NCI-H146 treated with DMSO at 0.1 percent for 48 hours (cell line): ENCODE data around the gene SEMA5B.

ENCODE experiments used
- DNase-seq: peaks from one replicate; lab custom pipeline; 2025; ENCODE audit not compliant: unreplicated experiment; lab: John Stamatoyannopoulos, UW

The SEMA5B gene

DNA sequence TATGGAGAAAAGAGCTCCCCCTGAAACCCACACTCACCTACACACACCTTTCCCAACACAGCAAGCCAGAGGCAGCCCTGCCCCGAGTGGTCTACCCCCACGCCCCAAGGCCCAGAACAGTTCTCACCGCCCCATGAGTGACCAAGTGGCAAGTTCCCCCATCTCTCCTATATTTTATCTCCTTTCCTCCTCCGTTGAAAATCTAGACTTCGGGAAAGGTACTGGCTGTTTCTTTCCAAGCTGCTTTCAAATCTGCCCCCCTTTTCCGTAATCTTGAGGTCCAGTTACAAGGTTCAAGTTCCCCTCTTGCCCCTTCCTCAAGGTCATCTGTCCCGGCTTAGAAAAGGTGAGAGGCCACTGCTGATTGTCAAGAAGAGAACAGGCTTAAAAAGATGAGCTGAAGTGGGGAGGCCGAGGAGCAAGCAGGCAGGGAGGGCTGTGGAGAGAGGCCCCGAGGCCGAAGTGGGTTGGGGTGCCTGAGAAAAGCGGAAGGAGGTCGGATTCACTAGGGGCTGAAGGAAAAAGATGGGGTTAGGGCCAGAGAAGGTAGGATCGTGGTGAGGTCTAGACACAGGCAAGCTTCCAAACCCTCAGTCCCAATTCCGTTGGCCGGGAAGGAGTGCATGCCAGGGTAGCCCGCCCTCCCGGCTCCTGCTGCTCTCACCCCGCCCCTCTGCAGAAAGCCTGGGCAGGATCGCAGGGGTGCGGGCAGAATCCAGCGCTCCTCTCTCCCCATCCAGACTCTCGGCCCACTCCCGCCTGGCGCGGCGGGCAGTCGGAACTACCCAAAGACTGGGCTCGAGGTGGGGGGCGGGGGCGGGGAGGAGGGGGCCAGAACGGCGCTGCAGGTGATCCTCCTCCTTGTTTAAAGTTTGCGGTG, 1.7 kb downstream of the SEMA5B start:
- DNase-seq: no peak

DNA sequence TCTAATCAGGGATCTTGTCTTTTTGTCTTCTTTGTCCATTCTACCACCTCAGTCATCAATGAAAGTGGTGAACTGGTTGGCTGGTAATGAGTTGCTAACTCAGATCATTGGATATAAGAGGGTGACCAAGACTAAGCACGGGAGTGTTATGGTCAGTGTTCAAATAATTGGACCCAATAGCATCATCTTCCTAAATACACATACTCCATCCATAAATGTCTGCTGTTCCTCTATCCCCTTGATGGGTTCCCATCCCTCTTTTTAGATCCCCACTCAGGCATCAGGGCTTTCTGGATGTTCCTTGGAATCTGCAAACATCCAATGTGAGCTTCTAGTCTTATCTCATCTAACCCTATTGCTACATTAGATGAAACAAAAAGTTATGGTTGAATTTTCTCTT, 3.5 kb downstream of the SEMA5B start:
- DNase-seq: no peak

DNA sequence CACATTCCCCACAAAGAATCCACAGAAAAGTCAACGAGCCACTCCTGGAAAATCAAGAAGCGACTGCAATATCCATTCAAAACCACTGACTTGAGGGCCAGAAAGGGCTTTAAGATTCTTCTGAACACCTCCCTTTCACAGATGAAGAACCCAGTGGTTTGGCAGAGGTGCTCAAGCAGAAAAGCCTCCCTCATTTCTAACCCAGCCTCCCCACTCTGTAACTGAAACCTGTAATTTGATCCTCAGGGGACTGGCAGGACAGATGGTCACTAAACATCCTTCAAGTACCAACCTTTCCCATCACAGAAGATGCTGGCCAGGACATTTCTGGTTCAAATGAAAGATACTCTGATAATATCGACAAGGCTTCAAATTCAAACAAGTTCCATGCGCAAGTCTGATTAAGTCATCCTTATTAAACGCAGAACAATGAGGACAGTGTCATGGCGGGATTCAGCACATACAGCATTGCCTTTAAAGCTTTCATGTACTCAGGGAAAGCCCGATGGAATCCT, 5.5 kb downstream of the SEMA5B start:
- DNase-seq: peak; percentile 32

DNA sequence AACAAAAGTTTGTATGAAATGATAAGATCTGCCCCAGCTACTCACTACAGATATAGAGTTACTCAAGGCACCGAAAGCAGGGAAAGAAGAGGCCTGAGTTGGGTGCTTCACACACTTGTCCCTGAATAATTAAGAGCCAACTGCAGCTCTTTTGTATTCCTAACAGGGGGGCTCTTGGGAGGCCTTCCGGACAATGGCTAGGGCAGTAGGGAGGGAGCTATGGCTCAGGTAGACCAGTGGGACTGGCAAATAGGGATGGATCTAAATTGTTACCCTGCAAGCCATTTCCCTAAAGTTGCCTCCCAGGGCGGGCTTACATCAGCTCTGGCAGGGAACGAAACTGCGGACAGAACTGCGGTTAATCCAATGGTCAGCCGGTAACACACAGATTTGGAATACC, 6.2 kb downstream of the SEMA5B start:
- DNase-seq: no peak

DNA sequence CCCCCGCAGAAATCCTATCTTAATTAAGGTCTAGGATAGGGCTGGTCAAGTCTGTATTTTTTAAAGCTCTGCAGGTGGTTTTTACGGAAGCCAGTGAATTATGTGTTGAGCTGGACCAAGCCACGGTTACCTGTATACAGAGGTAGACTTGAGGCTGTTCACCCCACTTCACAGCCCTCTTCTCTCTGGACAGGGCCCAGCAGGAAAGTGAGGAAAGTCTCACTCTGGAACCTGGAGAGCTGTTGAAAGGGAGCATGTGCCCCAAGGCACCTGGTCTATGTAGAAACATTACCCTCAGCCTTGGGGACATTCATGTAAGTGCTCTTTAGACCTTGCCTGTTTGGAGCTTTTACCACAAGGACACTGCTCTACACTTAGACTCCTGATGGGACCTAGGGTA, 6.9 kb downstream of the SEMA5B start:
- DNase-seq: no peak

DNA sequence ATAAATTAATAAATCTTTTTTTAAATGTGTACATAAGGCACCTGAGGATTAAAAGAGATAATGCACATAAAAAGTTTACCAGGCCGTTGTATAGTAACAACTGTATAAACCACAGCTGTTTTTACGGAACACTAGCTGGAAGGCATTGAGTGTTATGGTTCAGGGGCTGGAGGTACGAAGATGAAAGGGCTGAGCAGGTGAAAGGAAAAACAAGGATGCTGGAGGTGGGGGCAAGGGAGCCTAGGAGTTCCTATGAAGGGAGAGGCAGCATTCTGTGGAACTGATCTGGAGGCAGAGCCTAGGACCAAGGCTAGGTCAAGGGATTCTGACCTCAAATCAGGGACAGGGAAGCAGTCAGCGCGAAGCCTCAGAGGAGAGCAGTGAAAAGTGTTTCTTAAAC, 8.0 kb downstream of the SEMA5B start:
- no peak for DNase-seq

DNA sequence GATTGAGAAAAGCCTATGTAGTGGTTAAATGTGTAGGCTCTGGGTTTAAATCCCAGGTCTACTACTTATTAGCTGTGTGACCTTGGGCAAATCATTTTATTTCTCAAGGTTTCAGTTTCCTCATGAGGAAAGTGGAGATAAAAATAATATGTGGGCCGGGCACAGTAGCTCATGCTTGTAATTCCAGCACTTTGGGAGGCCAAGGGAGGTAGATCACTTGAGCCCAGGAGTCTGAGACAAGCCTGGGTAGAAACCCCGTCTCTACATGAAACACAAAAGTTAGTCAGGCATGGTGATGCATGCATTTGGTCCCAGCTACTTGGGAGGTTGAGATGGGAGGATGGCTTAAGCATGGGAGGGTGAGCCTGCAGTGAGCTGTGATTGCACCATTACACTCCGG, 8.4 kb downstream of the SEMA5B start:
- no peak for DNase-seq

DNA sequence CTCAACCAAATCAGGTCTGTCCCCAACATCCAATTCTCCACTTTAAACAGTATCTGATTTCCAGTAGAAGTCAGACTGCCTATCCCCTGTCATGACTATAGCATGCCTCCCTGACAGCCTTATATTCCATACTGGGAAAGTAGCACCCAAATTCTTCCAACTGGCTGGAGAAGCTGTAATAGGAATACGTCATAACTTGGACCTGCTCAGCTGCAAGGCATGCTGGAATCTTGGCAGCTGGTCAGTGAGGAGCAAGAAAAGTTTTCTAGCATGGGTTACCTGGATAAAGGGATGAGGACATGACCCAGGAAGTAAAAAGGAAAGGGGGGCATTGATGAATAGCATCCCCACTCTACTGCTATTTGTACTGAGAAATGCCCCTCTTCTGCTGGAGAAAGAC, 8.9 kb downstream of the SEMA5B start:
- DNase-seq: no peak

DNA sequence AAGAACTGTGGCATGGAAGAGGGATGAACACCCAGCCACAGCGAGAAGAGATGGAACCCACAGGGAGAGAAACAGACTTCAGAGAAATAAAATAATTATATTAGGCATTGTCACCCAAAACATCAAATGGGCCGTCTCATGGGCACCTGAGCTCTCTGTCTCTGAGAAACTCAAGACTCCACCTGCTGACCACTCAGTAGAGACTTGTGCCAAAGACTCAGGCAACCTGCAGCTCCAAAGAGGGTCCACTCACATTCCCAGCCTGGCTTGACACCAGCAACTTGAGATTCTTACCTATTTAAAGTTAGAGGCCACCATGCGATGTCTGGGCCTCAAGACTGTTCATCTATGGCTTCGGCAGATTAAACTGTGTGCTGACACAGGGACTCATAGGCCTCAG, 12.0 kb downstream of the SEMA5B start:
- DNase-seq: no peak

DNA sequence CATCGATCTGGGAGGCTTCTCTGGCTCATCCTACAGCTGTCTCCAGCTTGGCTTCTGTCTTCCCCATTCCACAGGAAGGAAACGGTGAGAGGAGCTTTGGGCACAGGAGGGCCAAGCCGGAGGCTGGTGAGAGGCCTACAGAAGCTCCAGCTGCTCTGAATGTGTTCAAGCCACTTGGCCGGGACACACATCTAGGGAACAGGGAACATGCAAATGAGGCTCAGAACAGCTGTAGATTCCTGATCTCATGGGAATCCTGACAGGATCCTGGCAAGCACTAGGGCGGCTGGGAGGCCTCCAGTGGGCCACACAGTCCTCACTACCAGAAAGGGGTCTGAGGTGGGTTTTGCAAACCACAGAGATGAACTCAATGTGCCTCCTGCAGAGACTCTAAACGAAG, 13.7 kb downstream of the SEMA5B start:
- no peak for DNase-seq

DNA sequence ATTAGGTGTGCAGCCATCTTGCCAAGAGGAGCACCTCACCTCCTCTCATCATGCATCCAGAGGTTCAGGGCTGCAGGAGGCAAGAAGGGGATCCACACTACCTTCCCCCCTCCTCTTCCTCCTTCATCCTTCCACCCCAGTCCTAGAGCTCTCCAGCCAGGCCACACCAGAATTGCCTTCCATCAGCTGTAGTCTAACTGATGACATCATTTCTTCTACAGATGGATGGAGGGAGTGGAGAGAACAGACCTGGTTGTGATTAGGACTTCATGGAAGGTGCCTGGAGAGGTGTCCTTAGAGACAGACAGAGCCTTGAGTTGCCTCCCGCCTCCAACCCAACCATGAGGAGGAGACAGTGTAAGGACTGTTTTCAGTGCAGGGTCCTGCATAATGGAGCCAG, 14.9 kb downstream of the SEMA5B start:
- DNase-seq: no peak

DNA sequence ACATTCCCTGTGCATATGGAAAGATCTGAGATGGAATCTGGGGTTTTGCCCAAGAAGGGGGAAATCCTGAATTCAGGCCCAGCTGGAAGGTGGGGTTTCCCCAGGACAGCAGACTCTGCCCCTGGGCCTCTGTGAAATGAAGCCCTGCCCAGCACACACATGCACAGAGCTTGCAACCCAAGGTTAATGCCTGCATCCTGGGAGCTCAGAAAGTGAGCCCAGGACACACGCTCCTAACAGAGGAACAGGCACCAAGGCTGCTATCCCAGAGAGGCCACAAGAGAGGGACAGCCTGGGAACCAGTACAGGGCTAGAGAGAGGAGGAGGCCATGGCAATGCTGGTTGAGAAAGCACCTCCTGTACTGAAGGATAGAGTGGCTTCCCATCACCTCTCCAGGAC, 16.1 kb downstream of the SEMA5B start:
- no peak for DNase-seq

DNA sequence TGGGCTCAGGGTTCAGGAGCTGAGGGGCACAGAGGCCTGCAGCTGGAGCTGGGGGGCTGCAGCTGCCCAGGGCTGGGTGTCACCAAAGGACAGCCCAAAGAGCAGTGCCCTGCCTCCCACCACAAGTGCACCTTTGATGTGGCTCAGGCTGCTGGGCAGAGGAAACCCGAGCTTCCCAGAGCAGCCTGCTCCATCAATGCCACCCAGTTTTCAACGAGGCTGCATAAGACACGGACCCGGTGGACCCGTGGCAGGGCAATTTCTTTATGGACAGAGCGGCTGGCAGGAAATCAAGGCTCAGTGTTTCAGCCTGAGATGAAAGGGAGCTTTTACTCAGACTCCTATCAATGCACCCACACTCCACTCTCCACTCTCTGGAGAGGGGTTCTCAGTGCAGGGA, 18.7 kb downstream of the SEMA5B start:
- DNase-seq: no peak

DNA sequence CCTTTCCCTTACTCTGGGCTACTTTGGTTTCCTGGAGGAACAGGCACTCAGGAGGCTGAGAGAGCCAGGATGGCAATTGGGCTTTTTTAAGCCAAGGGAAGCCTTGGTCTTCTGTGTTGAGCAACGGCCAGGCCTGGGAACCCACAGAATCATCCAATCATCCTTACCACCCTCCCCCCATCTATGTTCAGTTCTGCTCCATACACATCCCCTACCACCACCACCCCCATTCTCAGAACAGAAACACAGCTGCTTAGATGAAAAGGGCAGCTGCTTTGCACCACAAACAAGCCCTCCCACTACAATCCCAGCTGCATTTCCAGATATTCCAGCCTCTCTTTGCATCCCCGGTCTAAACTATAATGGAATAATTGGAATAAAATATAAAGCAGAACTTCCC, 21.0 kb downstream of the SEMA5B start:
- DNase-seq: no peak

DNA sequence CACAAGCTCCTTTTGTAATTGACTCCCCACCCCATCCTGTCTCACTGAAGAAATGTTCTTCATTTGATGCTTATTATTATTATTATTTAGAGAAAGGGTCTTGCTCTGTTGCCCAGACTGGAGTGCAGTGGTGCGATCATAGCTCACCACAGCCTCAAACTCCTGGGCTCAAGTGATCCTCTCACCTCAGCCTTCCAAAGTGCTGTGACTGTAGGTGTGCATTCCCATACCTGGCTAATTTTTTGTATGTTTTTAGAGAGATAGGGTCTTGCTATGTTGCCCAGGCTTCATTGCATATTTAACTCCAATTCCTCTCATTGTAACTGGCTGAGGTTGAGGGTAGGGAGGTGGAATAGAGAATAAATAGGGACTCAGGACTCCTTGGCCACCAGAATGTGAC, 22.3 kb downstream of the SEMA5B start:
- no peak for DNase-seq

DNA sequence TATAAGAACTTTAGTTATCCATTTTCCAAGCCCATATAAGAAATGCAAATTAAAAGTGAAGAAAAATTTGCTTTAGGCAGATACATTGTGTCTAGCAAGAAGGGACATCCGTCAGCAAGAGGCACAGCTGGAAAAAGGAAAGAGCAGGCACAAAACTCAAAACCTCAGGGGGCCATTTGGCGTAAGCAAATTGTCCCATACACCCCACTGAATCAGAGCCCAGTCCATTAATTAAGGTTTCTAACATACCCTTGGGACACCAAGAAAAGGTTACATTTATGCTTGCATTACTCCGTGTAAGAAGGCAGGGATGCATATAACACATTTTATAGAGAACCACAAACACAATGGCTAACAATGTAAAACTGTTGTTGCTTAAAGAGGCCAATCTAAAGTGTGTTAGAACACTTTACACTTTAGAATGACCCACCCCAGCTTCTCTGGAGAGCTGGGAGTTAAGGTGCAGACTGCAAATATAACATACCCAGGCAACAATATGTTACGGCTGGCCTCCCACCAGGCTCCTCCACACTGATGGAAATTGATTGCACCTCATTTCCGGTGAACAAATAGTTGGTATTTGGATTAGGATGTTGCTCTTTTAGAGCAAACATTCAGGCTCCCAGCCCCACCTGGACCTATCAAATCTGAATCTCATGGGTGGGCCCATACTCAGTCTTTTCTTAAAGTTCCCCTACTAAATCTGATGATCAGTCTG, 23.2 kb downstream of the SEMA5B start:
- DNase-seq: peak; percentile 67

DNA sequence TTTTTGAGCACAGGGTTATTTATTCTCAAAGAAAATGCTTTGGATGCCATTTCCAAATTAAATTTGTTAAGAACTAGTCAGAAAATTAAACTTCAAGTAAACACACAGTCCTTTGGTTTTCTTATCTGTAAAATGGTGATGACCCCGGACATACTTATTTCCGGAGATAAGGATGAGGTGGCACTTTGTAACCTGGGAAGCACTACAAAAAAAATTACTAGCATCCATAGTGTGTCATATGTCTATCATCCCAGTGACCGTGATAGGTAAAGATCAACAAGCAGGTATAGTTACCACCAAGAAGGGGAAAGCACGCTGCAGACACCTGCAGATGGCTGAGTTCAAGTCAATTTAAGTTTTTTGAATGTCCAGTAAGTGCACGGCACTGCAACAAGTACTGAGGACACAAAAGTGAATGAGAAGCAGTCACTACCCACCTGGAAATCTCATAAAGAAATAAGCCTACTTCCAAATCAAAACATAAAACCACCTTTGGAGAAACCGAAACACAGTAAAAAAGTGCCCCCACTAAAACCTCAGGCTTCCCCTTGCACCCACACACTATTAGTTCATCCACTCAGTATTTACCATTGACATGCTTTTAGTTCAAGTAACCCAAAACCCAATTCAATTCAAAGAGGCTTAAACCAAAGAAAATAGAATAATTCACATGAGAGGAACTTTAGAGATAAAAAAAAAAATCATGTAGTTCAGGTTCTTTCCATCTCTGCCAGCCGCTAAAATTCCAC, 24.6 kb downstream of the SEMA5B start:
- DNase-seq: no peak

DNA sequence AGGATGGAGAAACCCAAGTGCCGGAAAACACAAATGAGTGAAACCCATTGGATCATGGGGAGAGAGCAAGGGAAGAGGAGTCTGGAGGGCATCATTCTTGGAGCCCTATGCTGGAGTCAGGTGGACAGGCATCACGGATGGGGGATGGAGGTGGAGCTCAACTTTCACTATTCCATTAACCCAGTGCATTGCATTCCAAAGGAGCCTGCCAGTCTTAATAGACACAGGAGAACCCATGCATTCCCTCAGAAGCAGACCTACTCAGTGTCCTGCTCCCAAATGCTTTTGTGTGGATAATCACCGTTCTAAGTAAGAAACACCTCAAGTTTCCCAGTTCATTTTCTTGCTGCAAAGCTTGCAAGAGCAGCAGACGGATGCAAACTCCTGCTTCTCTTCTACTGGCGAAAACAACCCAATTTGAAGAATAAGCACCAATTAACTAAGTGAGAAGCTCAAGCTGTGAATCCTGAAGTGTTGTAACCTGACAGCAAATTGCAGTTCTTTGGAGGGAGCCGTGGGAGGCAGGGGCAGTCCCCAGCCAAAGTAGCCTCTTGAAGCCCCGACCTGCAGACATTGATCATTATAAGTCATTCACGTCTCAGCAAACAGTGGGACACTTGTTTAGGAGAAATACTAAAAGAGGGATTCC, 25.3 kb downstream of the SEMA5B start:
- DNase-seq: no peak

DNA sequence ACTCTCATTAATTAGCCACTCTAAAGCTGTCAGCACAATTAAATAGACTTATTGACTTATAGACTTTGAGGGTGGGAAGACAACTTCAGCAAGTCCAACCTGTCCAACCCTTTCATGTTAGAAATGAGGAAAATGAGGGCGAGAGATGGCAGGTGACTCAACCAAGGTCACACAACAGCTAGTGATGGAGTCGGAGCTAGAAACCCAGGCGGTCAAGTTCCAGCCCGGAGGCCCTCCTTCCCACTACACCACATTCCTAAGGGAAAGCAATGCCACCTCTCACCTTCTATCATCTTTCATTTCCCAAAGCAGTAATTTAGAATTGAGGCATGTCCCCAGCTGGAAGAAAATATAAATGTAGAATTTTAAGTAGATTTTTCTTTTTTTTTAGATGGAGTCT, 28.7 kb downstream of the SEMA5B start:
- no peak for DNase-seq

DNA sequence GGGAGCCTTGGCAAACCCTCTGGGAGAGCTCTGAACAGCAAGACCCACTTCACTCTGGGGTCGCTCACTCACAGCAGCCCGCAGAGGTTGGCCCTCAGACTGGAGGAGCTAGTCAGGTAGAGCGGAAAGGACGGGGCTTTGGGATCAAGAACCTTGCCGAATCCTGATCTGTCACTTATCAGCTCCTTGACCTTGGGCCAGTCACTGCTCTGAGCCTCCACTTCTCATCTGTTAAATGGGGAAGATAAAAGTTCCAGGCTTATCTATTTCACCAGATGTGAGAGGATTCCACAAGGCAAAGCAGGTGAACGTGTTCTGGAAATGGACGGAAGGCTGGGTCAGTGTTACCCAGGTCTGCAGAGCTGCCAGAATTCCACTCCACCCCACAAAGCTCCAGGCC, 29.4 kb downstream of the SEMA5B start:
- no peak for DNase-seq

DNA sequence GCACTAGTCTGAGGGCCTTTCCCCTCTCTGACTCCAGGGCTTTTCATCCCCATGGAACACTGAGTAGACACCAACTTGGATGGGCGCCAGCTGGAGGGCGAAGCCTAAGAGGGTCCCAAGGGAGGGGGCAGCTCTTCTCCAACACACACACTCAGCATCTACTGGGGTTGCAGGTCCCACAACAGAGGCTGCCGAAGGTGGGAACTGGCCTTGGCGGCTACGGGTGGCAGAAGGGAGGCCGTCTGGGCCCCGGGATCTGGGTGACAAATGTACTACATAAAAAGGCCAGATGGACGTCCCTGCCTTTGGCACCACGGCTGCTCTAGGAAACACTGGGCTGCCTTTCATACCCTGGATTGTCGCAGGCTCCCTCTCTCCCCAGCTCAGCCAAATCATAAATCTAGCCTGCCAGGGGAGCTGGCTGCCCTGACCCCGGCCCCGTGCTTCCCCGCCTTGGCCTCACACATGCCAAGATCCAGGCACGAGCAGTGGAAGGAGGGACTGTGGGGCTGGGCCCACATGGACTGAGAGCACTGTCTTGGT, 31.5 kb downstream of the SEMA5B start:
- no peak for DNase-seq
